Sigmoid colon (tissue), 4 donors: ENCODE results near the gene HNRNPK.

Experiments used
- POLR2A ChIP-seq, 2 donors: fragments of 450-650 bp; IDR thresholded peaks; one replicate each; pipeline ENCODE4 v1.6.1; 2016; ENCODE audit warnings: antibody characterized with exemption in 2 of 2, mild to moderate bottlenecking in 2 of 2, moderate library complexity in 2 of 2
- POLR2AphosphoS5 ChIP-seq, 4 donors: sonication (generic); formaldehyde crosslinking; IDR thresholded peaks; one replicate each; pipeline ENCODE4 v1.6.1; 2017; ENCODE audit warnings: antibody characterized with exemption in 4 of 4
- TF ChIP-seq, protein P1 (sequence below), 4 experiments: fragments of 450-650 bp in 3 of 4; fragments of 200-600 bp in 1 of 4; IDR thresholded peaks; one replicate each; pipeline ENCODE4 v1.5.1; 2016 to 2019; ENCODE audit warnings: antibody characterized with exemption in 4 of 4, mild to moderate bottlenecking in 3 of 4, moderate library complexity in 2 of 4

DNA sequence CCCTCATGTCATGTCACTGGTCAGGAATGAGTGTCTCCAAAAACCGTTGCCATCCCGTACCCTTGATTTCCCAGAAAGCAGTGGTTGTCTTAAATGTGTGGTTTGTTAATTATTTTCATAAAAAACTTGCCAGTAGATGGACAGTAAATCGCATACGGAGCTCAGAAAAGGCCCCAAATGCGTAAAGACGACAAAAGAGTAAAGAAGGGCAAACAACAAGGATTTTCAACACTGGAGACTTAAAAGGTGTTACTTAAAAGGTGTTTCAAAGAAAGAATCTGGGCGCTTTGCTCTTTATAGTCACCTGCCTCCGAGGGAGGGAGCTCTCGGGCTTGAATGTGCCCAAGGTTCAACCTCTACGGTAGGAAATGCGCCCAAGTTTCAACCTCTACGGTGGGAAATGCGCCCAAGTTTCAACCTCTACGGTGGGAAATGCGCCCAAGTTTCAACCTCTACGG lies 59.5 kb downstream of the HNRNPK start:
- no peak for TF ChIP-seq POLR2A (IDR thresholded peaks at IDR 0.05)
- TF ChIP-seq, protein P1, sequence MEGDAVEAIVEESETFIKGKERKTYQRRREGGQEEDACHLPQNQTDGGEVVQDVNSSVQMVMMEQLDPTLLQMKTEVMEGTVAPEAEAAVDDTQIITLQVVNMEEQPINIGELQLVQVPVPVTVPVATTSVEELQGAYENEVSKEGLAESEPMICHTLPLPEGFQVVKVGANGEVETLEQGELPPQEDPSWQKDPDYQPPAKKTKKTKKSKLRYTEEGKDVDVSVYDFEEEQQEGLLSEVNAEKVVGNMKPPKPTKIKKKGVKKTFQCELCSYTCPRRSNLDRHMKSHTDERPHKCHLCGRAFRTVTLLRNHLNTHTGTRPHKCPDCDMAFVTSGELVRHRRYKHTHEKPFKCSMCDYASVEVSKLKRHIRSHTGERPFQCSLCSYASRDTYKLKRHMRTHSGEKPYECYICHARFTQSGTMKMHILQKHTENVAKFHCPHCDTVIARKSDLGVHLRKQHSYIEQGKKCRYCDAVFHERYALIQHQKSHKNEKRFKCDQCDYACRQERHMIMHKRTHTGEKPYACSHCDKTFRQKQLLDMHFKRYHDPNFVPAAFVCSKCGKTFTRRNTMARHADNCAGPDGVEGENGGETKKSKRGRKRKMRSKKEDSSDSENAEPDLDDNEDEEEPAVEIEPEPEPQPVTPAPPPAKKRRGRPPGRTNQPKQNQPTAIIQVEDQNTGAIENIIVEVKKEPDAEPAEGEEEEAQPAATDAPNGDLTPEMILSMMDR (IDR thresholded peaks at IDR 0.05) = peak in 1 of 4 experiments; percentile 17
- TF ChIP-seq POLR2AphosphoS5 (IDR thresholded peaks at IDR 0.05) = no peak
